Progenitor cell of endocrine pancreas (in vitro differentiated cells): ENCODE measurements around the gene CEBPA. TPM values are rescaled to one million over a fixed set of nuclear protein-coding genes. Genes with fewer than 3 reads are reported as not detected.

Experiments used
- DNase-seq: peaks from one replicate; pipeline ENCODE4 v3.0.0; 2021; ENCODE audit warnings: low spot score; ENCODE audit not compliant: unreplicated experiment
- H3K27ac Mint-ChIP-seq: 2 replicates; pipeline ENCODE4 v1.8.0; 2021; ENCODE audit warnings: mild to moderate bottlenecking, moderate library complexity, mixed read lengths
- H3K27me3 Mint-ChIP-seq: 2 replicates; pipeline ENCODE4 v1.8.0; 2021; ENCODE audit warnings: mixed read lengths
- H3K36me3 Mint-ChIP-seq: 2 replicates; pipeline ENCODE4 v1.8.0; 2022; ENCODE audit warnings: mixed read lengths; ENCODE audit not compliant: insufficient read depth
- H3K4me1 Mint-ChIP-seq: 2 replicates; pipeline ENCODE4 v1.8.0; 2021; ENCODE audit warnings: low read depth, mixed read lengths
- H3K4me3 Mint-ChIP-seq: 2 replicates; pipeline ENCODE4 v1.8.0; 2021; ENCODE audit warnings: low read depth, mild to moderate bottlenecking, moderate library complexity, mixed read lengths
- H3K9me3 Mint-ChIP-seq: 2 replicates; pipeline ENCODE4 v1.8.0; 2021; ENCODE audit warnings: low read depth, mixed read lengths
- CTCF ChIP-seq: fragments of 200-600 bp; sonication (generic); IDR thresholded peaks from one replicate; pipeline ENCODE4 v1.5.0; 2021; ENCODE audit warnings: antibody characterized with exemption, mild to moderate bottlenecking; ENCODE audit not compliant: unreplicated experiment
- total RNA-seq: library from RNA; stranded (reverse); gene quantifications from 2 replicates; pipeline ENCODE4 v1.2.1, GENCODE V29; 2021

CEBPA gene
- total RNA-seq, 1 donor from 2014 or later: 12.3 TPM

GRCh38 chr19:33252971-33253370, 49.4 kb downstream of the CEBPA start:
- peaks cover 3% of the 10 kb centered on the region for H3K4me1 Mint-ChIP-seq
- H3K9me3 Mint-ChIP-seq: no peaks in the 10 kb centered on the region
- H3K27ac Mint-ChIP-seq: no peak overlapping the region
- no peak for DNase-seq
- no peak overlapping the region for H3K4me3 Mint-ChIP-seq
- H3K36me3 Mint-ChIP-seq: no peaks in the 10 kb centered on the region
- no peaks in the 10 kb centered on the region for H3K27me3 Mint-ChIP-seq
- no peak for TF ChIP-seq CTCF

GRCh38 chr19:33252418-33252962, 49.8 kb downstream of the CEBPA start:
- TF ChIP-seq CTCF: no peak
- Mint-ChIP-seq H3K27me3 (no peaks in the 10 kb centered on the region), H3K9me3 (no peaks in the 10 kb centered on the region), H3K27ac (no peak overlapping the region), H3K4me1 (peaks cover 3% of the 10 kb centered on the region), H3K36me3 (no peaks in the 10 kb centered on the region), H3K4me3 (no peak overlapping the region)
- DNase-seq: no peak

GRCh38 chr19:33251526-33252090, 50.7 kb downstream of the CEBPA start:
- Mint-ChIP-seq H3K4me3 (no peak overlapping the region), H3K27ac (no peak overlapping the region), H3K4me1 (peaks cover 6% of the 10 kb centered on the region), H3K27me3 (no peaks in the 10 kb centered on the region), H3K9me3 (no peaks in the 10 kb centered on the region), H3K36me3 (no peaks in the 10 kb centered on the region)
- TF ChIP-seq CTCF: no peak
- no peak for DNase-seq

GRCh38 chr19:33251076-33251475, 51.3 kb downstream of the CEBPA start:
- Mint-ChIP-seq H3K36me3 (no peaks in the 10 kb centered on the region), H3K4me1 (peaks cover 6% of the 10 kb centered on the region), H3K27me3 (no peaks in the 10 kb centered on the region), H3K9me3 (no peaks in the 10 kb centered on the region), H3K4me3 (no peak overlapping the region), H3K27ac (no peak overlapping the region)
- TF ChIP-seq CTCF: no peak
- no peak for DNase-seq

- DNase-seq: no peak
- H3K9me3 Mint-ChIP-seq: no peaks in the 10 kb centered on the region
- H3K27me3 Mint-ChIP-seq: no peaks in the 10 kb centered on the region
- H3K27ac Mint-ChIP-seq: no peak overlapping the region
- H3K4me3 Mint-ChIP-seq: no peak overlapping the region
- no peak for TF ChIP-seq CTCF
- peaks cover 6% of the 10 kb centered on the region for H3K4me1 Mint-ChIP-seq
- no peaks in the 10 kb centered on the region for H3K36me3 Mint-ChIP-seq
Observed at GRCh38 chr19:33250500-33250899, 51.8 kb downstream of the CEBPA start.

Other genes with a start within 250 kb of the CEBPA start
- gene RHPN2, start 237.6 kb downstream of the CEBPA start, total RNA-seq: 33.9 and 40.2 TPM in 2 replicates
- gene GPATCH1, start 221.4 kb downstream of the CEBPA start, total RNA-seq: 13.4 and 15.6 TPM in 2 replicates
- gene WDR88, start 170.4 kb downstream of the CEBPA start, total RNA-seq: not detected in 2 replicates
- 50.1 and 51.2 TPM in 2 replicates for gene LRP3, start 108.2 kb downstream of the CEBPA start, total RNA-seq
- 0.48 and 0.98 TPM in 2 replicates for gene SLC7A10, start 76.7 kb downstream of the CEBPA start, total RNA-seq
- gene CEBPG, start 71.2 kb upstream of the CEBPA start, total RNA-seq: 33.6 and 35.3 TPM in 2 replicates
- gene PEPD, start 219.3 kb upstream of the CEBPA start, total RNA-seq: 39.2 and 43.7 TPM in 2 replicates